Stimulated activated naive B cell treated with anti-CD40 and anti-IgM and Interleukin-4, amounts not matched to agents 10 μg/mL and 1 μg/mL and 100 μg/mL, for 72 hours (primary cell): ENCODE measurements around the gene ADPRM.
"Not testable (repeated sequence)": the region's sequence is repeated elsewhere in the genome, so short reads cannot be mapped to it uniquely, and the experiment has no call there.

Experiments
- ATAC-seq, 2 donors: fragments of 150-1000 bp; cut with Tn5 transposase; replicated peaks; 2 replicates each; pipeline ENCODE4 v1.10.0; 2021; ENCODE audit warnings: moderate library complexity in 1 of 2
- DNase-seq: peaks from one replicate; pipeline ENCODE4 v3.0.0; 2021
- H3K27ac Mint-ChIP-seq: one replicate; pipeline ENCODE4 v1.8.0; 2022; ENCODE audit warnings: mild to moderate bottlenecking, mixed read lengths
- H3K27me3 Mint-ChIP-seq, 2 donors: one replicate each; pipeline ENCODE4 v1.8.0; 2022; ENCODE audit warnings: mixed read lengths in 2 of 2
- H3K36me3 Mint-ChIP-seq, 2 donors: one replicate each; pipeline ENCODE4 v1.8.0; 2022; ENCODE audit warnings: mixed read lengths in 2 of 2, mild to moderate bottlenecking in 1 of 2
- H3K4me1 Mint-ChIP-seq, 2 donors: one replicate each; pipeline ENCODE4 v1.8.0; 2022; ENCODE audit warnings: mixed read lengths in 2 of 2, mild to moderate bottlenecking in 1 of 2
- H3K4me3 Mint-ChIP-seq, 2 donors: one replicate each; pipeline ENCODE4 v1.8.0; 2022; ENCODE audit warnings: mild to moderate bottlenecking in 2 of 2, mixed read lengths in 2 of 2, moderate library complexity in 1 of 2
- H3K9me3 Mint-ChIP-seq, 2 donors: one replicate each; pipeline ENCODE4 v1.8.0; 2022; ENCODE audit warnings: mixed read lengths in 2 of 2, mild to moderate bottlenecking in 1 of 2

Gene ADPRM

GRCh38 chr17:10724546-10725195, 27.3 kb downstream of the ADPRM start:
- Mint-ChIP-seq H3K4me3 (no peak overlapping the region), H3K9me3 (no peaks in the 10 kb centered on the region), H3K36me3 (peaks cover 0 to 8% of the 10 kb centered on the region in 2 donors), H3K27ac (no peak overlapping the region), H3K27me3 (no peaks in the 10 kb centered on the region), H3K4me1 (peaks cover 0 to 3% of the 10 kb centered on the region in 2 donors)
- ATAC-seq (no peak), DNase-seq (no peak)

GRCh38 chr17:10725262-10725661, 27.9 kb downstream of the ADPRM start:
- no peaks in the 10 kb centered on the region for H3K9me3 Mint-ChIP-seq
- peaks cover 0 to 8% of the 10 kb centered on the region in 2 donors for H3K36me3 Mint-ChIP-seq
- H3K27ac Mint-ChIP-seq, result no peak overlapping the region
- ATAC-seq (no peak), DNase-seq (no peak)
- H3K4me3 Mint-ChIP-seq, result no peak overlapping the region
- peaks cover 2 to 6% of the 10 kb centered on the region in 2 donors for H3K4me1 Mint-ChIP-seq
- H3K27me3 Mint-ChIP-seq, result no peaks in the 10 kb centered on the region

- Mint-ChIP-seq H3K4me1 (peaks cover 6 to 15% of the 10 kb centered on the region in 2 donors), H3K27me3 (no peaks in the 10 kb centered on the region), H3K4me3 (no peak overlapping the region), H3K9me3 (no peaks in the 10 kb centered on the region), H3K36me3 (peaks cover 0 to 8% of the 10 kb centered on the region in 2 donors), H3K27ac (no peak overlapping the region)
- DNase-seq (no peak), ATAC-seq (no peak)
Measured at GRCh38 chr17:10726196-10726595, 28.8 kb downstream of the ADPRM start.

- Mint-ChIP-seq H3K4me1 (peaks cover 6 to 16% of the 10 kb centered on the region in 2 donors), H3K27me3 (no peaks in the 10 kb centered on the region)
- ATAC-seq, result no peak
Measured at GRCh38 chr17:10727192-10727591, 29.8 kb downstream of the ADPRM start.

GRCh38 chr17:10728331-10728892, 31.0 kb downstream of the ADPRM start:
- no peak overlapping the region for H3K27ac Mint-ChIP-seq
- H3K9me3 Mint-ChIP-seq, result no peaks in the 10 kb centered on the region
- H3K4me1 Mint-ChIP-seq, result peaks cover 6 to 16% of the 10 kb centered on the region in 2 donors
- no peak for ATAC-seq
- no peak overlapping the region for H3K4me3 Mint-ChIP-seq
- peaks cover 0 to 4% of the 10 kb centered on the region in 2 donors for H3K36me3 Mint-ChIP-seq
- no peak for DNase-seq
- no peaks in the 10 kb centered on the region for H3K27me3 Mint-ChIP-seq

More at GRCh38 chr17:10727192-10727591, 29.8 kb downstream of the ADPRM start:
- Mint-ChIP-seq H3K4me3 (no peak overlapping the region), H3K9me3 (no peaks in the 10 kb centered on the region), H3K36me3 (peaks cover 0 to 8% of the 10 kb centered on the region in 2 donors), H3K27ac (no peak overlapping the region)
- DNase-seq, result no peak

- DNase-seq (peak; percentile 60), ATAC-seq (peak; percentile 86 to 89)
- Mint-ChIP-seq H3K27me3 (no peaks in the 10 kb centered on the region), H3K4me1 (peaks cover 6 to 16% of the 10 kb centered on the region in 2 donors), H3K4me3 (peak within 1 kb of the TSS; percentile 89 to 91), H3K27ac (peak within 1 kb of the TSS; percentile 90), H3K36me3 (no peaks in the 10 kb centered on the region), H3K9me3 (no peaks in the 10 kb centered on the region)
Measured at GRCh38 chr17:10729334-10730193, 32.2 kb downstream of the ADPRM start, which contains the start of gene TMEM220. TMEM220 (minus strand) TSS chr17:10730023; CDS start chr17:10729851, 172 bp downstream.

GRCh38 chr17:10730247-10730646, 32.9 kb downstream of the ADPRM start:
- DNase-seq, result peak; percentile 11
- peaks cover 6 to 16% of the 10 kb centered on the region in 2 donors for H3K4me1 Mint-ChIP-seq
- H3K9me3 Mint-ChIP-seq, H3K36me3 Mint-ChIP-seq, H3K27me3 Mint-ChIP-seq: not testable (repeated sequence)
- H3K27ac Mint-ChIP-seq, result peak overlapping the region; percentile 90
- peak overlapping the region; percentile 89 to 91 for H3K4me3 Mint-ChIP-seq
- ATAC-seq, result peak in 1 of 2 donors; percentile 4

- Mint-ChIP-seq H3K4me3 (peak overlapping the region; percentile 89 to 91), H3K4me1 (peaks cover 6 to 16% of the 10 kb centered on the region in 2 donors), H3K27ac (no peak overlapping the region), H3K27me3 (peaks cover 0 to 3% of the 10 kb centered on the region in 2 donors), H3K9me3 (no peaks in the 10 kb centered on the region), H3K36me3 (no peaks in the 10 kb centered on the region)
- ATAC-seq (no peak), DNase-seq (no peak)
Measured at GRCh38 chr17:10731408-10731879, 34.0 kb downstream of the ADPRM start.

GRCh38 chr17:10732121-10732520, 34.7 kb downstream of the ADPRM start:
- not testable (repeated sequence) for H3K36me3 Mint-ChIP-seq, H3K4me3 Mint-ChIP-seq
- H3K4me1 Mint-ChIP-seq, result peaks cover 6 to 19% of the 10 kb centered on the region in 2 donors

GRCh38 chr17:10733666-10734065, 36.3 kb downstream of the ADPRM start:
- H3K27ac Mint-ChIP-seq, result no peak overlapping the region
- peaks cover 3 to 5% of the 10 kb centered on the region in 2 donors for H3K27me3 Mint-ChIP-seq
- no peak overlapping the region for H3K4me3 Mint-ChIP-seq
- no peak for DNase-seq
- no peaks in the 10 kb centered on the region for H3K36me3 Mint-ChIP-seq
- H3K4me1 Mint-ChIP-seq, result peaks cover 8 to 22% of the 10 kb centered on the region in 2 donors
- no peaks in the 10 kb centered on the region for H3K9me3 Mint-ChIP-seq
- ATAC-seq, result no peak

More at GRCh38 chr17:10732121-10732520, 34.7 kb downstream of the ADPRM start:
- H3K27ac Mint-ChIP-seq, DNase-seq, H3K9me3 Mint-ChIP-seq, ATAC-seq, H3K27me3 Mint-ChIP-seq: not testable (repeated sequence)

- DNase-seq (no peak), ATAC-seq (no peak)
- Mint-ChIP-seq H3K36me3 (no peaks in the 10 kb centered on the region), H3K4me1 (peaks cover 8 to 16% of the 10 kb centered on the region in 2 donors), H3K27me3 (peaks cover 9 to 11% of the 10 kb centered on the region in 2 donors), H3K9me3 (no peaks in the 10 kb centered on the region), H3K4me3 (no peak overlapping the region), H3K27ac (no peak overlapping the region)
Measured at GRCh38 chr17:10735251-10735650, 37.9 kb downstream of the ADPRM start.

GRCh38 chr17:10735821-10736220, 38.4 kb downstream of the ADPRM start:
- peaks cover 9 to 11% of the 10 kb centered on the region in 2 donors for H3K27me3 Mint-ChIP-seq
- H3K4me3 Mint-ChIP-seq, result no peak overlapping the region

GRCh38 chr17:10737168-10737622, 39.8 kb downstream of the ADPRM start:
- Mint-ChIP-seq H3K36me3 (no peaks in the 10 kb centered on the region), H3K27me3 (peaks cover 9 to 11% of the 10 kb centered on the region in 2 donors), H3K4me3 (no peak overlapping the region), H3K4me1 (peaks cover 3 to 5% of the 10 kb centered on the region in 2 donors), H3K9me3 (no peaks in the 10 kb centered on the region), H3K27ac (no peak overlapping the region)
- ATAC-seq (peak in 1 of 2 donors; percentile 61), DNase-seq (no peak)

More at GRCh38 chr17:10735821-10736220, 38.4 kb downstream of the ADPRM start:
- no peaks in the 10 kb centered on the region for H3K36me3 Mint-ChIP-seq
- ATAC-seq (no peak), DNase-seq (no peak)
- no peak overlapping the region for H3K27ac Mint-ChIP-seq
- H3K9me3 Mint-ChIP-seq, result no peaks in the 10 kb centered on the region
- peaks cover 6 to 11% of the 10 kb centered on the region in 2 donors for H3K4me1 Mint-ChIP-seq

- H3K27ac Mint-ChIP-seq, result no peak overlapping the region
- no peaks in the 10 kb centered on the region for H3K9me3 Mint-ChIP-seq
- no peak overlapping the region for H3K4me3 Mint-ChIP-seq
- peaks cover 3 to 5% of the 10 kb centered on the region in 2 donors for H3K4me1 Mint-ChIP-seq
- no peak for DNase-seq
- H3K36me3 Mint-ChIP-seq, result no peaks in the 10 kb centered on the region
- peaks cover 9 to 11% of the 10 kb centered on the region in 2 donors for H3K27me3 Mint-ChIP-seq
- no peak for ATAC-seq
Measured at GRCh38 chr17:10737736-10738135, 40.3 kb downstream of the ADPRM start.
